GM12874 (cell line): ENCODE results near the gene IBTK.

ENCODE experiments used
- TF ChIP-seq, protein P1 (sequence below): IDR thresholded peaks from 2 replicates; pipeline ENCODE4 v1.5.1; 2011; ENCODE audit warnings: low read depth, mild to moderate bottlenecking, control low read depth, low read length, moderate library complexity; ENCODE audit not compliant: insufficient read depth

The IBTK gene

DNA sequence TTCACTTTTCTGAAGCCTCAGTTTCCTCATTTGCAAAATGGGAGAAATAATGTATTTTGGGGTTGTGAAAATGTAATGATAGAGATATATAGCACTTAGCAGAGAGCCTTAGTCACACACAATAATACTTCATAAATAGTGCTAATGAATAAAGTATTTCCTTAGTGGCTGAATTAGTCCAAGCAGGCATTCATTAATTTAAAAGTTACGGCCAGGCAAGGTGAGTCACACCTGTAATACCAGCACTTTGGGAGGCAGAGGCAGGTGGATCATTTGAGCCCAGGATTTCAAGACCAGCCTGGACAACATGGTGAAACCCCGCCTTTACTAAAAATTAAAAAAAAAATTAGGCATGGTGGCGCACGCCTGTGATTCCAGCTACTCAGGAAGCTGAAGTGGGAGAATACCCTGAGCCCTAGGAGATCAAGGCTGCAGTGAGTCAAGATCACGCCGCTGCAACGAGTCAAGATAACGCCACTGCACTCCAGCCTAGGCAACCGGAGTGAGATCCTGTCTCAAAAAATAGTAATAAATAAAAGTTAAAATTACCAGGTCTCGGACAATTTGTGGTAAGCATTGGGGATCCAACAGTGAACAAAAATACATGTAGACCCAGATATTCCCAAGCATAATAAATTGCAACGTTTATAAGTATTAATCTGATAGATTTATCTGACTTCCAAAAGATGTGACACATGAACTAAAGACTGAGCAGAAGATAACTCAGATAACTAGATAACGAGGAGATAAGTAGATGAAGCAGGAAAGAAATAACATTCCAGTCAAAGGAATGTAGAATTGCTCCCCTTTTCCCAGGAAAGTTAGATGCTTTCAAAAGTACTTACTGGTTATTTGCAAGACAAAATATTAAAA, 2.1 kb upstream of the IBTK start:
- TF ChIP-seq, protein P1, sequence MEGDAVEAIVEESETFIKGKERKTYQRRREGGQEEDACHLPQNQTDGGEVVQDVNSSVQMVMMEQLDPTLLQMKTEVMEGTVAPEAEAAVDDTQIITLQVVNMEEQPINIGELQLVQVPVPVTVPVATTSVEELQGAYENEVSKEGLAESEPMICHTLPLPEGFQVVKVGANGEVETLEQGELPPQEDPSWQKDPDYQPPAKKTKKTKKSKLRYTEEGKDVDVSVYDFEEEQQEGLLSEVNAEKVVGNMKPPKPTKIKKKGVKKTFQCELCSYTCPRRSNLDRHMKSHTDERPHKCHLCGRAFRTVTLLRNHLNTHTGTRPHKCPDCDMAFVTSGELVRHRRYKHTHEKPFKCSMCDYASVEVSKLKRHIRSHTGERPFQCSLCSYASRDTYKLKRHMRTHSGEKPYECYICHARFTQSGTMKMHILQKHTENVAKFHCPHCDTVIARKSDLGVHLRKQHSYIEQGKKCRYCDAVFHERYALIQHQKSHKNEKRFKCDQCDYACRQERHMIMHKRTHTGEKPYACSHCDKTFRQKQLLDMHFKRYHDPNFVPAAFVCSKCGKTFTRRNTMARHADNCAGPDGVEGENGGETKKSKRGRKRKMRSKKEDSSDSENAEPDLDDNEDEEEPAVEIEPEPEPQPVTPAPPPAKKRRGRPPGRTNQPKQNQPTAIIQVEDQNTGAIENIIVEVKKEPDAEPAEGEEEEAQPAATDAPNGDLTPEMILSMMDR, result no peak

DNA sequence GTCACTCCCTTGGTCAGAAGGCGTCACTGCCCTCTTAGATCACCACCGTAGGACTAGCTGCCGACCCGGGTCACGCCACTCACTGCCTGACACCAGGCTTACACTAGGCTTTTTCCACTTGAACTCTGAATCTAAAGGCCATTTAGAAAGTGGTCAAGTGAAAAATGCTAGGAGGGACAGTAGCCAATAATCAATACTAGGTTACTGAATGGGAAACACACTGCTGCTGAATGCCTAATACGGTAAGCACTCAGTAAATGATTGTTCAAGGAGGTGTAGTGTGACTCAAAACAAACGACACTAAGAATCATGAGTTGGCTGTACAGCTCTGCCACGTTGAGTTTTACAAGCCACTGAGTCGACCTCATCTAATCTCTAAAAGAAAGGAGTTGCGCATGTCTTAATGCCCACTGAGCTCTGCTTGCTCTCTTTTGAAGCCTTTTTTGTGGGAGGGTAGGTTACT, 760 bp upstream of the IBTK start:
- TF ChIP-seq, protein P1, result no peak

DNA sequence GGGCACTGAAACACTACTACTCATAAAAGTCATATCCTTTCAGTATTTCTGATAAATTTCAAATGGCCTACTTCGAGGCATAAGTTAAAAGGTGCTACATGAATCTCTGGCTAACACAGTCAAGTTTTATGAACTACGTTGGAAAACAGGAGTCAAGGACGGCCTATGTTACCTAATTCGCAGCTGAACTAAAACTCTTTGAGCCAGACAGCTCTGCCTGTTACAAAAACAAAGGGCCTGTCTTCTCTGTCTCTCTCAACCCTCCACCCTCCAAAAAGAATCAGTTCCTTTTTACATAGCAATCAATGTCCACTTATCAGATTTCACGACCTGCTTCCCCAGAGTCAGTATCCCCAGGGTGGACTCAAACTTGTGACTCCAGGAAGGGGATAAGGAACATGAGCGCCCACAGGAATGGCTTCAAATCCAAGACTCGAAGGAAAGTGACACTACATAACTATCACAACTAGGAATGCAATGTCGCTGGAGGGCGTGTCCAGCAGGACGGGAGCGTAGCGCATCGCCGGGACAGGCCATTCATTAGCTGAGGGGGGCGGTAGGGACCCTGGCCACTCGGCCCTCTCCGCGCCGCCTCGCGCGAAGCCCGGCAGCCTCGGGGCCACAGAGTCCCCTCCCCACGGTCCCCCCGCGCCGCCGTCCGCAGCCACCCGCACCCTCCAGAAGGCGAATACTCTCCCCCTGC, 591 bp downstream of the IBTK start:
- TF ChIP-seq, protein P1, result no peak

DNA sequence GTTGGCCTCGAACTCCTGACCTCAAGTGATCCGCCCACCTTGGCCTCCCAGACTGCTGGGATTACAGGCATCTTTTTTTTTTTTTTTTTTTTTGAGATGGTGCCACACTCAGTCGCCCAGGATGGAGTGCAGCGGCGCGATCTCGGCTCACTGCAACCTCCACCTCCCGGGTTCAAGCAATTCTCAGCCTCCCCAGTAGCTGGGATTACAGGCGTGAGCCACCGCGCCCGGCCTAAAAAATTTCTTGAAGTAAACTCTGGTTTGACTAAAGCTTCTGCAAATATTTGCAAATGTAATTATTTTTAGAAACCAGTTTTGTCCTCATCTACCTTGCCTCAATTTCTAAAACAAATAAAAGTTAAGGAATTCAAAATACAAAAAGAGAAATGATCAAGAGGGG, 1.2 kb downstream of the IBTK start:
- TF ChIP-seq, protein P1, result no peak

DNA sequence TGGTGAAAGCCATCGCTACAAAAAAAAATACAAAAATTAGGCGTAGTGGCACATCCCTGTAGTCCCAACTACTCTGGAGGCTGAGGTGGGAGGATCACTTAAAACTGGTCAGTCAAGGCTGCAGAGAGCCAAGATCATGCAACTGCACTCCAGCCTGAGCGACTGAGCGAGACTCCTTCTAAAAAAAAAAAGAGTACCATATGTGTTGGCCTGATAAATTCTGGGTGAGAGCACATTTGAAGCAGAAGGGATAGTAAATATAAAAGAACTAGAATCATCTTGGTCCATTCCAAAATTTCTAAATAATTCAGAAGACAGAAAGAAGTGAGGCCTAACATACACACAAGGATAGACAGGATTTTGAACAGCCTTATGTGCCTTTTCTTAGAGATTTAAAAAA, 2.2 kb downstream of the IBTK start:
- TF ChIP-seq, protein P1, result no peak

DNA sequence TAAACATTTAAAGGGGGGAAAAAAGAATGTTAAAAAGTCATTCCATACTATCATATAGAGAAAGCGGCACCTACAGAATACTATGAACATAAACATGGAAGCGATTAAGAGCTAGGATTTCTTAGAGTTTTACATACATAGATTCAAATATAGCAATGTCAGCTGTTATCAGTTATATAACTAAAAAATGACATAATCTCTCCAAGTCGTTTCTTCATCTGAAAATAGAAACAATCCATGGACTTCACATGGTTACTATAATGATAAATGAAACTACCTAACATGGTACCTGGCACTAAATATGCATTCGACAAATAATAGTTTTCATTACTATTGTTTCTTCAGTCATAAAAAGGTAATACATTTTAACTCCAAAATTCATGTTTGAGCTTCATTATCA, 3.7 kb downstream of the IBTK start:
- TF ChIP-seq, protein P1, result no peak

DNA sequence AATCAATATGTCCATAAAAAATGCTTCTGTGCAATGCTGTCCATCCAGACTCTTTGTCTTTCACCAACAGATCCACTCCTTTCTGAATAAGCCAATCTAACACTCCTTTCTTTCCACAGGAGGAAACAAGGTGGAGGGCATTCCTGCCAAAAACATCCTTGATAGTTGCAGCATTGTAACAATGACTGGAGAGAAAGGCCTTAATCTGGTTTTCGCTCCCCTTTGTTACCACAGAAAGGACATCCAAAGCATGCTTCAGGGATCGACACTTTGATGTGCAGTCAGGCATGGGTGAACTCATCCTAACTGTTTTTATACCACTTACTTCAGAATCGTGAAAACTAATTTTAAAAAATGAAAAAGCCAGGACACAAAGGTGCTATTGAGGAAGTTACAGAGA, 7.4 kb downstream of the IBTK start:
- TF ChIP-seq, protein P1, result no peak
